GM21423 (cell line): Measurements from ENCODE around the gene DPAGT1.
A peak's percentile ranks its signal among the peaks of the same experiment; 100 is the strongest.
"Not testable (repeated sequence)": the region's sequence is repeated elsewhere in the genome, so short reads cannot be mapped to it uniquely, and the experiment has no call there.

ENCODE experiments used
- ATAC-seq: cut with Tn5 transposase; IDR thresholded peaks from one replicate; pipeline ENCODE4 v1.9.1; 2021; ENCODE audit warnings: mild to moderate bottlenecking, moderate library complexity; ENCODE audit not compliant: unreplicated experiment

DPAGT1 gene

DNA sequence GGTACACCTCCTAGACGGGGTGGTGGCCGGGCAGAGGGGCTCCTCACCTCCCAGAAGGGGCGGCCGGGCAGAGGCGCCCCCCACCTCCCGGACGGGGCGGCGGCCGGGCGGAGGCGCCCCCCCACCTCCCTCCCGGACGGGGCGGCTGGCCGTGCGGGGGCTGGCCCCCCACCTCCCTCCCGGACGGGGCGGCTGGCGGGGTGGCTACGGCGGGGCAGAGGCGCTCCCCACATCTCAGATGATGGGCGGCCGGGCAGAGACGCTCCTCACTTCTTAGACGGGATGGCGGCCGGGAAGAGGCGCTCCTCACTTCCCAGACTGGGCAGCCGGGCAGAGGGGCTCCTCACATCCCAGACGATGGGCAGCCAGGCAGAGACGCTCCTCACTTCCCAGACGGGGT is 42.5 kb downstream of the DPAGT1 start:
- ATAC-seq = not testable (repeated sequence)

- ATAC-seq = peak; percentile 89
Observed at GRCh38 chr11:119057000-119057769, 44.5 kb downstream of the DPAGT1 start, which contains the start of gene HYOU1. HYOU1 (minus strand) TSS chr11:119057205; CDS start chr11:119056160, 1,045 bp downstream.

GRCh38 chr11:119056421-119056999 is 45.1 kb downstream of the DPAGT1 start:
- ATAC-seq = peak; percentile 6

GRCh38 chr11:119055901-119056300 is 45.8 kb downstream of the DPAGT1 start:
- ATAC-seq = no peak

- no peak for ATAC-seq
Observed at GRCh38 chr11:119054418-119054817, 47.2 kb downstream of the DPAGT1 start.

DNA sequence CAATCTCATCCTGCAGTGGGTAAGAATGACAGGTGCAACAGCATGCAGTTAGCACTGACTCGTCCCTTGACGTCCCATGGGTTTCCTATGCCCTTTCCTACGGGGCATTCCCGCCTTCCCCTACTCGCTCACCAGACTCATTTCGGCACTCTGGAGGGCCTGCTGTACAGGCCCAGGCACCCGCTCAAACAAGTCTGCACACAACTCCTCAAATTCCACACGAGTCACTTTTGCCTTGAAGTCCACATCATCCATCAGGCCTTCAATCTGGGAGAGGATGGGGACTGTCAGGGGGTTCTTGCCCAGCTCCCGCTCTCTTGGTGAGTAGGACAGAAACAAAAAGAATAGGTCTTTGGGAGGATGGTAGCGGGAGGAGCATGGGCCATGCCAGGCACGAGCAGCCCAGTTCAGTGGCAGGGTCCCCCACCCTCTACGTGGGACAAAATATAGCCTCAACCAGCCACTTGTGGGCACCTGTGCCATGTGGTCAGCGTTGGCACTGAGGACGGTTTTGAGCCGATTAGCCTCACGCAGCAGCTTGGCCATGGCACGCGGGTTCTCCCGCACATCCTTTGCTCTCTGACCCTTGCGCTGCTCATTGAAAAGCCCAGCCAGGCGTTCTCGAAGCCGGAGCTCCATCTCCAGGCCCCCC is 49.4 kb downstream of the DPAGT1 start:
- no peak for ATAC-seq

GRCh38 chr11:119051440-119052162 is 50.1 kb downstream of the DPAGT1 start:
- peak; percentile 35 for ATAC-seq

DNA sequence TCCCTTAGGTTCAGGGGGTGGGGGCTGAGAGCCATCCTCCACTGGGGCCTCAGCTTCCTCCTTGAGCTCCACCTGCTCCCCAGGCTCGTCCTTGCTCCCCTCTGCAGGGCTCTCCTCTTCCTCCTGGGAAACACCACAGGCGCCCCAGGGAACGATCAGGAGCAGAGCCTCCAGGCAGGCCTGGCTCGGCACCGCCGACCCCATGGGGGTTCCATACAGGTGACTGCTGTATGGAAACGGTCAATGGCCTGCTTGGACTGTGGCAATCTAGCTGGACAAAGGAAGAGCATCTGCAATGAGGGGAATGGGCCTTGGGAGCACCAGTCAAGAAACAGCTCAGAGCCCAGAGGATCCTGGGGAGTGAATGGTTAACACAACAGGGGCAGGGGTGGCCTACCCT is 52.6 kb downstream of the DPAGT1 start:
- no peak for ATAC-seq

DNA sequence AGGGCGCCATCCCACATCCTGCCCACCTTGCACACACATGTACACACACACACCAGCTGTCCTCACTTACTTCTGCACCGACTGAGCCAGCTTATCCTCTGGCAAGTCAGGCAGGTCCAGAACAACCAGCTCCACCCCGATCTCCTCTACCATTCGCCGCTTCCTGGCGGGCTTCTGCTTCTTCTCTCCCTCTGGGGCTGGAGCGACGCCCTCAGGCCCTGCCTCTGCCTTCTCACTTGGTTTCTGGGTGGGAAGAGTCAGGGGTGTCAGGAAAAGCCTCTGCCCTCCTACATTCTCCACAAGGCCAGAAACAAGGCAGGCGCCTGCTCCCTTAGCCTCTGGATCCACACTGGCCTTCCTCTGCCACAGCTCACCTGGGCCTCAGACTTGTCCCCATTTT is 53.0 kb downstream of the DPAGT1 start:
- ATAC-seq = no peak

DNA sequence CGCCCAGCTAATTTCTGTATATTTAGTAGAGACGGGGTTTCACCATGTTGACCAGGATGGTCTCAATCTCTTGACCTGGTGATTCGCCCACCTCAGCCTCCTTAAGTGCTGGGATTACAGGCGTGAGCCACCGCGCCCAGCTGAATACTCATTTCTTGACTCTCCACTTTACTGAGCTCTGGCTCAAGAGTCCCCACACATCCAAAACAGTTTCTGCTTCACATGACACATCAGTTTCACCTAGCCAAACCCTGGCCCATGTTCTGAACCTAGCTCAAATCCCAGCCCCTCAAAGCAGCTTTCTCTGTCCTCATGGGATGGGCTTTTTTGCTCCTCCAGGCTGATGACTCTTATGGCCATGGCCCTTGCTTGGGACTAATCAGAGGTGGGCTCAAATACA is 54.4 kb downstream of the DPAGT1 start:
- no peak for ATAC-seq
